DMS 273 (cell line): ENCODE results near the gene QARS1.

Source experiments
- DNase-seq: peaks from one replicate; lab custom pipeline; 2025; ENCODE audit not compliant: unreplicated experiment; lab: John Stamatoyannopoulos, UW

QARS1 gene

GRCh38 chr3:49104427-49105291 lies at the start of gene QARS1:
Gene QARS1, minus strand, starts transcription at chr3:49104757. Its CDS starts 24 bp downstream, at chr3:49104733.
- peak; percentile 93 for DNase-seq

- no peak for DNase-seq
These were observed 48.9 kb upstream of the QARS1 start for GRCh38 chr3:49153349-49153912.

GRCh38 chr3:49151610-49152009 lies 47.1 kb upstream of the QARS1 start:
- no peak for DNase-seq

- DNase-seq = no peak
These were observed 43.6 kb upstream of the QARS1 start for GRCh38 chr3:49148159-49148558.

- no peak for DNase-seq
These were observed 35.5 kb upstream of the QARS1 start for GRCh38 chr3:49140080-49140479.

- no peak for DNase-seq
These were observed 30.9 kb upstream of the QARS1 start for GRCh38 chr3:49135499-49135898.

- DNase-seq = no peak
These were observed 30.1 kb upstream of the QARS1 start for GRCh38 chr3:49134471-49135265.

GRCh38 chr3:49133226-49133951 lies 28.8 kb upstream of the QARS1 start:
- DNase-seq = peak; percentile 87

GRCh38 chr3:49132437-49133225 lies 28.1 kb upstream of the QARS1 start, which contains the start of gene LAMB2:
Gene LAMB2, minus strand, starts transcription at chr3:49133050. Its CDS starts 183 bp downstream, at chr3:49132867.
- peak; percentile 67 for DNase-seq

GRCh38 chr3:49132073-49132436 lies 27.5 kb upstream of the QARS1 start:
- no peak for DNase-seq

- no peak for DNase-seq
These were observed 27.0 kb upstream of the QARS1 start for GRCh38 chr3:49131576-49131975.

- DNase-seq = no peak
These were observed 26.5 kb upstream of the QARS1 start for GRCh38 chr3:49131040-49131439.

- no peak for DNase-seq
These were observed 20.6 kb upstream of the QARS1 start for GRCh38 chr3:49124991-49125670.

GRCh38 chr3:49124203-49124602 lies 19.6 kb upstream of the QARS1 start:
- no peak for DNase-seq

- no peak for DNase-seq
These were observed 19.1 kb upstream of the QARS1 start for GRCh38 chr3:49123687-49124086.

- no peak for DNase-seq
These were observed 18.5 kb upstream of the QARS1 start for GRCh38 chr3:49122886-49123545.

GRCh38 chr3:49122451-49122850 lies 17.9 kb upstream of the QARS1 start:
- DNase-seq = no peak

GRCh38 chr3:49122022-49122421 lies 17.5 kb upstream of the QARS1 start:
- no peak for DNase-seq

GRCh38 chr3:49121132-49121736 lies 16.7 kb upstream of the QARS1 start:
- no peak for DNase-seq
